Measurements from ENCODE around the gene PROK2.

GRCh38 chr3:71813073-71813472 lies 28.1 kb upstream of the PROK2 start:
- TF ChIP-seq CTCF (IDR thresholded peaks at IDR 0.05) (no peak), EP300 (IDR thresholded peaks at IDR 0.05) (no peak), POLR2A (IDR thresholded peaks at IDR 0.05) (no peak), POLR2AphosphoS5 (IDR thresholded peaks at IDR 0.05) (no peak)

All from stomach (tissue), 4 donors.